ENCODE data around the gene TMCC1.

DNA sequence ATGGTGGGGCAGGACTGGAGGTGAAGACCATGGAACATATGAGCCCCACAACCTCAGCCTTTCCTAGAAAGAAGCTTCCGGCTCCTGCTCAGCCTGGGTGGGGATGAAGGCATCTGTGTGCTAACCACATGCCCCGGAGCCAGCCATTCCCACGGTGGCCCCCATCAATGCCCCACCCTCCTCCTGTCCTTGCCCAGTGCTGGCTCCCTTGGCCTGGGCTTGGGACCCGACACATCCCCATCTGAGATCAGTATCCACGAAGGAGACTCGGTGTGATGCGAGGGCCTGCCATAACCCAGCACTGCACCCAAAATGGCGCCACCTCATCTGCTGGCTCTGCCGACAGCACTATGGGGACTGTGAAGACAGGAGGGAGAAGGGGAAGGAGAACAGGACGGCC, 270.6 kb downstream of the TMCC1 start:
- TF ChIP-seq, protein P1, sequence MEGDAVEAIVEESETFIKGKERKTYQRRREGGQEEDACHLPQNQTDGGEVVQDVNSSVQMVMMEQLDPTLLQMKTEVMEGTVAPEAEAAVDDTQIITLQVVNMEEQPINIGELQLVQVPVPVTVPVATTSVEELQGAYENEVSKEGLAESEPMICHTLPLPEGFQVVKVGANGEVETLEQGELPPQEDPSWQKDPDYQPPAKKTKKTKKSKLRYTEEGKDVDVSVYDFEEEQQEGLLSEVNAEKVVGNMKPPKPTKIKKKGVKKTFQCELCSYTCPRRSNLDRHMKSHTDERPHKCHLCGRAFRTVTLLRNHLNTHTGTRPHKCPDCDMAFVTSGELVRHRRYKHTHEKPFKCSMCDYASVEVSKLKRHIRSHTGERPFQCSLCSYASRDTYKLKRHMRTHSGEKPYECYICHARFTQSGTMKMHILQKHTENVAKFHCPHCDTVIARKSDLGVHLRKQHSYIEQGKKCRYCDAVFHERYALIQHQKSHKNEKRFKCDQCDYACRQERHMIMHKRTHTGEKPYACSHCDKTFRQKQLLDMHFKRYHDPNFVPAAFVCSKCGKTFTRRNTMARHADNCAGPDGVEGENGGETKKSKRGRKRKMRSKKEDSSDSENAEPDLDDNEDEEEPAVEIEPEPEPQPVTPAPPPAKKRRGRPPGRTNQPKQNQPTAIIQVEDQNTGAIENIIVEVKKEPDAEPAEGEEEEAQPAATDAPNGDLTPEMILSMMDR (IDR thresholded peaks at IDR 0.05): no peak
- TF ChIP-seq POLR2A (IDR thresholded peaks at IDR 0.05): no peak
